ENCODE measurements around the gene GTPBP3. TPM values are rescaled to one million over a fixed set of nuclear protein-coding genes. Genes with fewer than 3 reads are reported as not detected.

The GTPBP3 gene
- total and polyA plus RNA-seq, 2 of the 8 experiments (the other 6 are each of a cell fraction or from before 2014, with no cell fraction given): 30.4 to 56.0 TPM

GRCh38 chr19:17353386-17353785 is 16.0 kb downstream of the GTPBP3 start (continued):
- TF ChIP-seq, protein P1, sequence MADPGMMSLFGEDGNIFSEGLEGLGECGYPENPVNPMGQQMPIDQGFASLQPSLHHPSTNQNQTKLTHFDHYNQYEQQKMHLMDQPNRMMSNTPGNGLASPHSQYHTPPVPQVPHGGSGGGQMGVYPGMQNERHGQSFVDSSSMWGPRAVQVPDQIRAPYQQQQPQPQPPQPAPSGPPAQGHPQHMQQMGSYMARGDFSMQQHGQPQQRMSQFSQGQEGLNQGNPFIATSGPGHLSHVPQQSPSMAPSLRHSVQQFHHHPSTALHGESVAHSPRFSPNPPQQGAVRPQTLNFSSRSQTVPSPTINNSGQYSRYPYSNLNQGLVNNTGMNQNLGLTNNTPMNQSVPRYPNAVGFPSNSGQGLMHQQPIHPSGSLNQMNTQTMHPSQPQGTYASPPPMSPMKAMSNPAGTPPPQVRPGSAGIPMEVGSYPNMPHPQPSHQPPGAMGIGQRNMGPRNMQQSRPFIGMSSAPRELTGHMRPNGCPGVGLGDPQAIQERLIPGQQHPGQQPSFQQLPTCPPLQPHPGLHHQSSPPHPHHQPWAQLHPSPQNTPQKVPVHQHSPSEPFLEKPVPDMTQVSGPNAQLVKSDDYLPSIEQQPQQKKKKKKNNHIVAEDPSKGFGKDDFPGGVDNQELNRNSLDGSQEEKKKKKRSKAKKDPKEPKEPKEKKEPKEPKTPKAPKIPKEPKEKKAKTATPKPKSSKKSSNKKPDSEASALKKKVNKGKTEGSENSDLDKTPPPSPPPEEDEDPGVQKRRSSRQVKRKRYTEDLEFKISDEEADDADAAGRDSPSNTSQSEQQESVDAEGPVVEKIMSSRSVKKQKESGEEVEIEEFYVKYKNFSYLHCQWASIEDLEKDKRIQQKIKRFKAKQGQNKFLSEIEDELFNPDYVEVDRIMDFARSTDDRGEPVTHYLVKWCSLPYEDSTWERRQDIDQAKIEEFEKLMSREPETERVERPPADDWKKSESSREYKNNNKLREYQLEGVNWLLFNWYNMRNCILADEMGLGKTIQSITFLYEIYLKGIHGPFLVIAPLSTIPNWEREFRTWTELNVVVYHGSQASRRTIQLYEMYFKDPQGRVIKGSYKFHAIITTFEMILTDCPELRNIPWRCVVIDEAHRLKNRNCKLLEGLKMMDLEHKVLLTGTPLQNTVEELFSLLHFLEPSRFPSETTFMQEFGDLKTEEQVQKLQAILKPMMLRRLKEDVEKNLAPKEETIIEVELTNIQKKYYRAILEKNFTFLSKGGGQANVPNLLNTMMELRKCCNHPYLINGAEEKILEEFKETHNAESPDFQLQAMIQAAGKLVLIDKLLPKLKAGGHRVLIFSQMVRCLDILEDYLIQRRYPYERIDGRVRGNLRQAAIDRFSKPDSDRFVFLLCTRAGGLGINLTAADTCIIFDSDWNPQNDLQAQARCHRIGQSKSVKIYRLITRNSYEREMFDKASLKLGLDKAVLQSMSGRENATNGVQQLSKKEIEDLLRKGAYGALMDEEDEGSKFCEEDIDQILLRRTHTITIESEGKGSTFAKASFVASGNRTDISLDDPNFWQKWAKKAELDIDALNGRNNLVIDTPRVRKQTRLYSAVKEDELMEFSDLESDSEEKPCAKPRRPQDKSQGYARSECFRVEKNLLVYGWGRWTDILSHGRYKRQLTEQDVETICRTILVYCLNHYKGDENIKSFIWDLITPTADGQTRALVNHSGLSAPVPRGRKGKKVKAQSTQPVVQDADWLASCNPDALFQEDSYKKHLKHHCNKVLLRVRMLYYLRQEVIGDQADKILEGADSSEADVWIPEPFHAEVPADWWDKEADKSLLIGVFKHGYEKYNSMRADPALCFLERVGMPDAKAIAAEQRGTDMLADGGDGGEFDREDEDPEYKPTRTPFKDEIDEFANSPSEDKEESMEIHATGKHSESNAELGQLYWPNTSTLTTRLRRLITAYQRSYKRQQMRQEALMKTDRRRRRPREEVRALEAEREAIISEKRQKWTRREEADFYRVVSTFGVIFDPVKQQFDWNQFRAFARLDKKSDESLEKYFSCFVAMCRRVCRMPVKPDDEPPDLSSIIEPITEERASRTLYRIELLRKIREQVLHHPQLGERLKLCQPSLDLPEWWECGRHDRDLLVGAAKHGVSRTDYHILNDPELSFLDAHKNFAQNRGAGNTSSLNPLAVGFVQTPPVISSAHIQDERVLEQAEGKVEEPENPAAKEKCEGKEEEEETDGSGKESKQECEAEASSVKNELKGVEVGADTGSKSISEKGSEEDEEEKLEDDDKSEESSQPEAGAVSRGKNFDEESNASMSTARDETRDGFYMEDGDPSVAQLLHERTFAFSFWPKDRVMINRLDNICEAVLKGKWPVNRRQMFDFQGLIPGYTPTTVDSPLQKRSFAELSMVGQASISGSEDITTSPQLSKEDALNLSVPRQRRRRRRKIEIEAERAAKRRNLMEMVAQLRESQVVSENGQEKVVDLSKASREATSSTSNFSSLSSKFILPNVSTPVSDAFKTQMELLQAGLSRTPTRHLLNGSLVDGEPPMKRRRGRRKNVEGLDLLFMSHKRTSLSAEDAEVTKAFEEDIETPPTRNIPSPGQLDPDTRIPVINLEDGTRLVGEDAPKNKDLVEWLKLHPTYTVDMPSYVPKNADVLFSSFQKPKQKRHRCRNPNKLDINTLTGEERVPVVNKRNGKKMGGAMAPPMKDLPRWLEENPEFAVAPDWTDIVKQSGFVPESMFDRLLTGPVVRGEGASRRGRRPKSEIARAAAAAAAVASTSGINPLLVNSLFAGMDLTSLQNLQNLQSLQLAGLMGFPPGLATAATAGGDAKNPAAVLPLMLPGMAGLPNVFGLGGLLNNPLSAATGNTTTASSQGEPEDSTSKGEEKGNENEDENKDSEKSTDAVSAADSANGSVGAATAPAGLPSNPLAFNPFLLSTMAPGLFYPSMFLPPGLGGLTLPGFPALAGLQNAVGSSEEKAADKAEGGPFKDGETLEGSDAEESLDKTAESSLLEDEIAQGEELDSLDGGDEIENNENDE (IDR thresholded peaks at IDR 0.05; ENCODE audit: insufficient replicate concordance, low read length): no peak
- TF ChIP-seq JUND (IDR thresholded peaks at IDR 0.05; ENCODE audit: low read length): no peak
